ENCODE measurements around the gene UNC5B.

Gene UNC5B

GRCh38 chr10:71302874-71303568, 90.7 kb downstream of the UNC5B start:
- no peak for DNase-seq (ENCODE audit: extremely low read depth, insufficient read length)
- H3K36me3 ChIP-seq (ENCODE audit: control insufficient read depth, insufficient read depth, low read length): no peaks in the 10 kb centered on the region
- no peak overlapping the region for H3K4me3 ChIP-seq (replicated peaks; ENCODE audit: low read depth, low read length)
- H3K27me3 ChIP-seq (replicated peaks; ENCODE audit: control insufficient read depth, insufficient read depth, low read length): no peaks in the 10 kb centered on the region; the same call in 1 of the 2 replicates
- peak; percentile 56 for TF ChIP-seq CTCF (IDR thresholded peaks at IDR 0.05; ENCODE audit: insufficient read depth, low read length, poor library complexity, severe bottlenecking)

- Histone ChIP-seq H3K36me3 (ENCODE audit: control insufficient read depth, insufficient read depth, low read length) (no peaks in the 10 kb centered on the region), H3K4me3 (replicated peaks; ENCODE audit: low read depth, low read length) (no peak overlapping the region), H3K27me3 (replicated peaks; ENCODE audit: control insufficient read depth, insufficient read depth, low read length) (no peaks in the 10 kb centered on the region; the same call in 1 of the 2 replicates)
- DNase-seq (ENCODE audit: extremely low read depth, insufficient read length): no peak
- TF ChIP-seq CTCF (IDR thresholded peaks at IDR 0.05; ENCODE audit: insufficient read depth, low read length, poor library complexity, severe bottlenecking): peak; percentile 1
These were observed 91.2 kb downstream of the UNC5B start for GRCh38 chr10:71303569-71303907.

GRCh38 chr10:71304914-71305313, 92.5 kb downstream of the UNC5B start:
- DNase-seq (ENCODE audit: extremely low read depth, insufficient read length): no peak
- Histone ChIP-seq H3K27me3 (replicated peaks; ENCODE audit: control insufficient read depth, insufficient read depth, low read length) (no peaks in the 10 kb centered on the region; the same call in 1 of the 2 replicates), H3K4me3 (replicated peaks; ENCODE audit: low read depth, low read length) (no peak overlapping the region), H3K36me3 (ENCODE audit: control insufficient read depth, insufficient read depth, low read length) (no peaks in the 10 kb centered on the region)
- no peak for TF ChIP-seq CTCF (IDR thresholded peaks at IDR 0.05; ENCODE audit: insufficient read depth, low read length, poor library complexity, severe bottlenecking)

GRCh38 chr10:71306979-71307378, 94.6 kb downstream of the UNC5B start:
- TF ChIP-seq CTCF (IDR thresholded peaks at IDR 0.05; ENCODE audit: insufficient read depth, low read length, poor library complexity, severe bottlenecking): no peak
- Histone ChIP-seq H3K4me3 (replicated peaks; ENCODE audit: low read depth, low read length) (no peak overlapping the region), H3K27me3 (replicated peaks; ENCODE audit: control insufficient read depth, insufficient read depth, low read length) (no peaks in the 10 kb centered on the region), H3K36me3 (ENCODE audit: control insufficient read depth, insufficient read depth, low read length) (no peaks in the 10 kb centered on the region)
- no peak for DNase-seq (ENCODE audit: extremely low read depth, insufficient read length)

GRCh38 chr10:71307469-71308085, 95.2 kb downstream of the UNC5B start:
- TF ChIP-seq CTCF (IDR thresholded peaks at IDR 0.05; ENCODE audit: insufficient read depth, low read length, poor library complexity, severe bottlenecking): no peak
- Histone ChIP-seq H3K36me3 (ENCODE audit: control insufficient read depth, insufficient read depth, low read length) (no peaks in the 10 kb centered on the region), H3K4me3 (replicated peaks; ENCODE audit: low read depth, low read length) (no peak overlapping the region), H3K27me3 (replicated peaks; ENCODE audit: control insufficient read depth, insufficient read depth, low read length) (no peaks in the 10 kb centered on the region)
- no peak for DNase-seq (ENCODE audit: extremely low read depth, insufficient read length)

Measured in GM06990 (cell line).